ENCODE data around the gene ABO. TPM values are rescaled to one million over a fixed set of nuclear protein-coding genes. Genes with fewer than 3 reads are reported as not detected.

ABO gene
- total and polyA plus RNA-seq, 4 donors = 0.08 to 0.75 (median 0.10) TPM; not detected in 1

- no peak for TF ChIP-seq TAF1 (conservative IDR thresholded peaks at IDR 0.05)
- TF ChIP-seq, protein P1, sequence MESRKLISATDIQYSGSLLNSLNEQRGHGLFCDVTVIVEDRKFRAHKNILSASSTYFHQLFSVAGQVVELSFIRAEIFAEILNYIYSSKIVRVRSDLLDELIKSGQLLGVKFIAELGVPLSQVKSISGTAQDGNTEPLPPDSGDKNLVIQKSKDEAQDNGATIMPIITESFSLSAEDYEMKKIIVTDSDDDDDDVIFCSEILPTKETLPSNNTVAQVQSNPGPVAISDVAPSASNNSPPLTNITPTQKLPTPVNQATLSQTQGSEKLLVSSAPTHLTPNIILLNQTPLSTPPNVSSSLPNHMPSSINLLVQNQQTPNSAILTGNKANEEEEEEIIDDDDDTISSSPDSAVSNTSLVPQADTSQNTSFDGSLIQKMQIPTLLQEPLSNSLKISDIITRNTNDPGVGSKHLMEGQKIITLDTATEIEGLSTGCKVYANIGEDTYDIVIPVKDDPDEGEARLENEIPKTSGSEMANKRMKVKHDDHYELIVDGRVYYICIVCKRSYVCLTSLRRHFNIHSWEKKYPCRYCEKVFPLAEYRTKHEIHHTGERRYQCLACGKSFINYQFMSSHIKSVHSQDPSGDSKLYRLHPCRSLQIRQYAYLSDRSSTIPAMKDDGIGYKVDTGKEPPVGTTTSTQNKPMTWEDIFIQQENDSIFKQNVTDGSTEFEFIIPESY (IDR thresholded peaks at IDR 0.05) = no peak
- TF ChIP-seq, protein P2, sequence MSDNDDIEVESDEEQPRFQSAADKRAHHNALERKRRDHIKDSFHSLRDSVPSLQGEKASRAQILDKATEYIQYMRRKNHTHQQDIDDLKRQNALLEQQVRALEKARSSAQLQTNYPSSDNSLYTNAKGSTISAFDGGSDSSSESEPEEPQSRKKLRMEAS (IDR thresholded peaks at IDR 0.05) = no peak
- no peak for TF ChIP-seq FOXA2 (IDR thresholded peaks at IDR 0.05)
- TF ChIP-seq EGR1 (IDR thresholded peaks at IDR 0.05; ENCODE audit: low read depth in 2 of 2) = no peak
- no peak for TF ChIP-seq NR2F2 (IDR thresholded peaks at IDR 0.05)
- no peak for TF ChIP-seq REST (IDR thresholded peaks at IDR 0.05)
- TF ChIP-seq ATF3 (IDR thresholded peaks at IDR 0.05) = no peak
- TF ChIP-seq FOXA1 (IDR thresholded peaks at IDR 0.05) = no peak
- no peak for TF ChIP-seq CTCF (IDR thresholded peaks at IDR 0.05; ENCODE audit: low read depth, low read length, missing input control)
- no peak for TF ChIP-seq SP1 (IDR thresholded peaks at IDR 0.05)
- TF ChIP-seq HNF4A (conservative IDR thresholded peaks at IDR 0.05) = no peak
- TF ChIP-seq GABPA (IDR thresholded peaks at IDR 0.05 in 1 of 2, conservative IDR thresholded peaks at IDR 0.05 in 1 of 2) = no peak
- no peak for TF ChIP-seq RAD21 (IDR thresholded peaks at IDR 0.05)
- TF ChIP-seq RXRA (IDR thresholded peaks at IDR 0.05) = no peak
- no peak for TF ChIP-seq HNF4G (IDR thresholded peaks at IDR 0.05)
- WGBS = 68% methylated on average over 21 of the region's 21 CpGs
- DNase-seq (ENCODE audit: low spot score) = peak; percentile 43
- Histone ChIP-seq H3K4me3 (ENCODE audit: low read depth in 1 of 3, low read length in 3 of 3) (no peak overlapping the region), H3K9ac (ENCODE audit: low read depth in 1 of 2, low read length in 2 of 2) (no peak overlapping the region), H3K27ac (ENCODE audit: low read depth in 1 of 2, low read length in 2 of 2) (no peak overlapping the region), H3K27me3 (ENCODE audit: control insufficient read depth in 4 of 4, insufficient read depth in 4 of 4, low read length in 3 of 4) (no peaks in the 10 kb centered on the region), H3K36me3 (ENCODE audit: control insufficient read depth in 4 of 4, insufficient read depth in 3 of 4, low read depth in 1 of 4, low read length in 3 of 4) (no peaks in the 10 kb centered on the region), H3K4me1 (ENCODE audit: control insufficient read depth in 4 of 4, insufficient read depth in 4 of 4, low read length in 3 of 4) (no peaks in the 10 kb centered on the region), H3K9me3 (ENCODE audit: control insufficient read depth in 4 of 4, low read length in 3 of 4) (peaks cover 0 to 2% (median 0%) of the 10 kb centered on the region in 4 donors)
Observed at GRCh38 chr9:133258061-133259015, 16.7 kb downstream of the ABO start.
